ENCODE data around the gene APOB. TPM values are rescaled to one million over a fixed set of nuclear protein-coding genes. Genes with fewer than 3 reads are reported as not detected.
A peak's percentile ranks its signal among the peaks of the same experiment; 100 is the strongest.

APOB gene
- total and polyA plus RNA-seq, 2 of the 13 experiments (the other 11 are each of a cell fraction or from before 2014, with no cell fraction given): 1,569 to 2,515 TPM

DNA sequence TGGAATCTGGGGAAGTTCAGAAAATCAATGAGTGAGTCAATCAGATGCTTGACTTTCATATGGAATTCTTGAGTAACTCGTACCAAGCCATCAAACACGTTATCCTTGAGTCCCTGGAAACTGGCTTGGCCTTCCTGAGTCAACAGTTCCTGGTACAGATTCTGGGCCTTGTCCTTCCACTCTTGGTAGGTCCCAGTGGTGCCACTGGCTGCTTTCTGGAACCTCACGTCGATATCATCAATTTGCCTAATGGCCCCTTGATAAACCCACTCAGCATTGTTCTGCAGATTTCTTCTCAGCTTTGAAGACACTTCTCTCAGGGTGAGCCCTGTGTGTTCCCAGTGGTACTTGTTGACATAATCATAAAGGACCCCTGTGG is 41.1 kb downstream of the APOB start (continued):
- TF ChIP-seq ZNF678 (CRISPR knock-in tag; IDR thresholded peaks at IDR 0.05) (0 out of 2 replicates have a peak, but pooled peaks have one; percentile 65), SMYD3 (CRISPR knock-in tag; IDR thresholded peaks at IDR 0.05) (0 out of 2 replicates have a peak, but pooled peaks have one; percentile 16), DNMT3B (CRISPR knock-in tag; conservative IDR thresholded peaks at IDR 0.05) (no peak), ZNF501 (CRISPR knock-in tag; IDR thresholded peaks at IDR 0.05) (no peak), ZNF556 (CRISPR knock-in tag; IDR thresholded peaks at IDR 0.05; ENCODE audit: borderline replicate concordance) (no peak), FLYWCH1 (CRISPR knock-in tag; IDR thresholded peaks at IDR 0.05) (0 out of 2 replicates have a peak, but pooled peaks have one; percentile 32), ZNF891 (CRISPR knock-in tag; IDR thresholded peaks at IDR 0.05) (no peak), SIN3B (IDR thresholded peaks at IDR 0.05; ENCODE audit: low read length) (no peak), HNRNPL (IDR thresholded peaks at IDR 0.05; ENCODE audit: low read depth, low read length) (no peak), ZNF326 (CRISPR knock-in tag; IDR thresholded peaks at IDR 0.05; ENCODE audit: borderline replicate concordance) (no peak), MAZ (IDR thresholded peaks at IDR 0.05; ENCODE audit: borderline replicate concordance, low read depth, low read length) (no peak), MAZ (CRISPR knock-in tag; IDR thresholded peaks at IDR 0.05; ENCODE audit: low read depth) (no peak), PAX8 (CRISPR knock-in tag; IDR thresholded peaks at IDR 0.05; ENCODE audit: borderline replicate concordance) (no peak), MYC (CRISPR knock-in tag; IDR thresholded peaks at IDR 0.05; ENCODE audit: borderline replicate concordance) (no peak), TMF1 (CRISPR knock-in tag; IDR thresholded peaks at IDR 0.05; ENCODE audit: low read depth) (0 out of 2 replicates have a peak, but pooled peaks have one; percentile 56)
- TF ChIP-seq, protein P1, sequence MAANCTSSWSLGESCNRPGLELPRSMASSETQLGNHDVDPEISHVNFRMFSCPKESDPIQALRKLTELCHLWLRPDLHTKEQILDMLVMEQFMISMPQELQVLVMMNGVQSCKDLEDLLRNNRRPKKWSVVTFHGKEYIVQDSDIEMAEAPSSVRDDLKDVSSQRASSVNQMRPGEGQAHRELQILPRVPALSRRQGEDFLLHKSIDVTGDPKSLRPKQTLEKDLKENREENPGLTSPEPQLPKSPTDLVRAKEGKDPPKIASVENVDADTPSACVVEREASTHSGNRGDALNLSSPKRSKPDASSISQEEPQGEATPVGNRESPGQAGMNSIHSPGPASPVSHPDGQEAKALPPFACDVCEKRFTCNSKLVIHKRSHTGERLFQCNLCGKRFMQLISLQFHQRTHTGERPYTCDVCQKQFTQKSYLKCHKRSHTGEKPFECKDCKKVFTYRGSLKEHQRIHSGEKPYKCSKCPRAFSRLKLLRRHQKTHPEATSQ (CRISPR knock-in tag; IDR thresholded peaks at IDR 0.05; ENCODE audit: borderline replicate concordance): 0 out of 2 replicates have a peak, but pooled peaks have one; percentile 64
- TF ChIP-seq, protein P2, sequence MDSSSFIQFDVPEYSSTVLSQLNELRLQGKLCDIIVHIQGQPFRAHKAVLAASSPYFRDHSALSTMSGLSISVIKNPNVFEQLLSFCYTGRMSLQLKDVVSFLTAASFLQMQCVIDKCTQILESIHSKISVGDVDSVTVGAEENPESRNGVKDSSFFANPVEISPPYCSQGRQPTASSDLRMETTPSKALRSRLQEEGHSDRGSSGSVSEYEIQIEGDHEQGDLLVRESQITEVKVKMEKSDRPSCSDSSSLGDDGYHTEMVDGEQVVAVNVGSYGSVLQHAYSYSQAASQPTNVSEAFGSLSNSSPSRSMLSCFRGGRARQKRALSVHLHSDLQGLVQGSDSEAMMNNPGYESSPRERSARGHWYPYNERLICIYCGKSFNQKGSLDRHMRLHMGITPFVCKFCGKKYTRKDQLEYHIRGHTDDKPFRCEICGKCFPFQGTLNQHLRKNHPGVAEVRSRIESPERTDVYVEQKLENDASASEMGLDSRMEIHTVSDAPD (CRISPR knock-in tag; IDR thresholded peaks at IDR 0.05): 0 out of 2 replicates have a peak, but pooled peaks have one; percentile 49
- TF ChIP-seq, protein P3, sequence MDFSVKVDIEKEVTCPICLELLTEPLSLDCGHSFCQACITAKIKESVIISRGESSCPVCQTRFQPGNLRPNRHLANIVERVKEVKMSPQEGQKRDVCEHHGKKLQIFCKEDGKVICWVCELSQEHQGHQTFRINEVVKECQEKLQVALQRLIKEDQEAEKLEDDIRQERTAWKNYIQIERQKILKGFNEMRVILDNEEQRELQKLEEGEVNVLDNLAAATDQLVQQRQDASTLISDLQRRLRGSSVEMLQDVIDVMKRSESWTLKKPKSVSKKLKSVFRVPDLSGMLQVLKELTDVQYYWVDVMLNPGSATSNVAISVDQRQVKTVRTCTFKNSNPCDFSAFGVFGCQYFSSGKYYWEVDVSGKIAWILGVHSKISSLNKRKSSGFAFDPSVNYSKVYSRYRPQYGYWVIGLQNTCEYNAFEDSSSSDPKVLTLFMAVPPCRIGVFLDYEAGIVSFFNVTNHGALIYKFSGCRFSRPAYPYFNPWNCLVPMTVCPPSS (IDR thresholded peaks at IDR 0.05): no peak
- TF ChIP-seq, protein P4, sequence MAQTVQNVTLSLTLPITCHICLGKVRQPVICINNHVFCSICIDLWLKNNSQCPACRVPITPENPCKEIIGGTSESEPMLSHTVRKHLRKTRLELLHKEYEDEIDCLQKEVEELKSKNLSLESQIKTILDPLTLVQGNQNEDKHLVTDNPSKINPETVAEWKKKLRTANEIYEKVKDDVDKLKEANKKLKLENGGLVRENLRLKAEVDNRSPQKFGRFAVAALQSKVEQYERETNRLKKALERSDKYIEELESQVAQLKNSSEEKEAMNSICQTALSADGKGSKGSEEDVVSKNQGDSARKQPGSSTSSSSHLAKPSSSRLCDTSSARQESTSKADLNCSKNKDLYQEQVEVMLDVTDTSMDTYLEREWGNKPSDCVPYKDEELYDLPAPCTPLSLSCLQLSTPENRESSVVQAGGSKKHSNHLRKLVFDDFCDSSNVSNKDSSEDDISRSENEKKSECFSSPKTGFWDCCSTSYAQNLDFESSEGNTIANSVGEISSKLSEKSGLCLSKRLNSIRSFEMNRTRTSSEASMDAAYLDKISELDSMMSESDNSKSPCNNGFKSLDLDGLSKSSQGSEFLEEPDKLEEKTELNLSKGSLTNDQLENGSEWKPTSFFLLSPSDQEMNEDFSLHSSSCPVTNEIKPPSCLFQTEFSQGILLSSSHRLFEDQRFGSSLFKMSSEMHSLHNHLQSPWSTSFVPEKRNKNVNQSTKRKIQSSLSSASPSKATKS (CRISPR knock-in tag; IDR thresholded peaks at IDR 0.05): no peak
- TF ChIP-seq, protein P5, sequence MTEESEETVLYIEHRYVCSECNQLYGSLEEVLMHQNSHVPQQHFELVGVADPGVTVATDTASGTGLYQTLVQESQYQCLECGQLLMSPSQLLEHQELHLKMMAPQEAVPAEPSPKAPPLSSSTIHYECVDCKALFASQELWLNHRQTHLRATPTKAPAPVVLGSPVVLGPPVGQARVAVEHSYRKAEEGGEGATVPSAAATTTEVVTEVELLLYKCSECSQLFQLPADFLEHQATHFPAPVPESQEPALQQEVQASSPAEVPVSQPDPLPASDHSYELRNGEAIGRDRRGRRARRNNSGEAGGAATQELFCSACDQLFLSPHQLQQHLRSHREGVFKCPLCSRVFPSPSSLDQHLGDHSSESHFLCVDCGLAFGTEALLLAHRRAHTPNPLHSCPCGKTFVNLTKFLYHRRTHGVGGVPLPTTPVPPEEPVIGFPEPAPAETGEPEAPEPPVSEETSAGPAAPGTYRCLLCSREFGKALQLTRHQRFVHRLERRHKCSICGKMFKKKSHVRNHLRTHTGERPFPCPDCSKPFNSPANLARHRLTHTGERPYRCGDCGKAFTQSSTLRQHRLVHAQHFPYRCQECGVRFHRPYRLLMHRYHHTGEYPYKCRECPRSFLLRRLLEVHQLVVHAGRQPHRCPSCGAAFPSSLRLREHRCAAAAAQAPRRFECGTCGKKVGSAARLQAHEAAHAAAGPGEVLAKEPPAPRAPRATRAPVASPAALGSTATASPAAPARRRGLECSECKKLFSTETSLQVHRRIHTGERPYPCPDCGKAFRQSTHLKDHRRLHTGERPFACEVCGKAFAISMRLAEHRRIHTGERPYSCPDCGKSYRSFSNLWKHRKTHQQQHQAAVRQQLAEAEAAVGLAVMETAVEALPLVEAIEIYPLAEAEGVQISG (CRISPR knock-in tag; IDR thresholded peaks at IDR 0.05): 0 out of 2 replicates have a peak, but pooled peaks have one; percentile 23

Measured in HepG2 (cell line).